HG03432 (cell line): Measurements from ENCODE around the gene MAPK7.
A peak's percentile ranks its signal among the peaks of the same experiment; 100 is the strongest.

Experiments used
- ATAC-seq: cut with Tn5 transposase; IDR thresholded peaks from one replicate; pipeline ENCODE4 v1.9.1; 2021; ENCODE audit warnings: mild to moderate bottlenecking, moderate library complexity; ENCODE audit not compliant: unreplicated experiment

MAPK7 gene

GRCh38 chr17:19378416-19379360, at the start of gene MAPK7:
Gene MAPK7 (plus strand): TSS chr17:19378498. CDS start chr17:19378901, 403 bp downstream.
- ATAC-seq = peak; percentile 23

- ATAC-seq = no peak
Measured at GRCh38 chr17:19329136-19329535, 49.2 kb upstream of the MAPK7 start.

- ATAC-seq = no peak
Measured at GRCh38 chr17:19329839-19330238, 48.5 kb upstream of the MAPK7 start.

- no peak for ATAC-seq
Measured at GRCh38 chr17:19330271-19330670, 48.0 kb upstream of the MAPK7 start.

- ATAC-seq = no peak
Measured at GRCh38 chr17:19331134-19331533, 47.2 kb upstream of the MAPK7 start.

- no peak for ATAC-seq
Measured at GRCh38 chr17:19331543-19332245, 46.6 kb upstream of the MAPK7 start.

GRCh38 chr17:19332371-19333131, 45.7 kb upstream of the MAPK7 start:
- ATAC-seq = no peak

GRCh38 chr17:19333132-19333440, 45.2 kb upstream of the MAPK7 start:
- ATAC-seq = no peak

GRCh38 chr17:19333736-19334290, 44.5 kb upstream of the MAPK7 start:
- ATAC-seq = no peak

GRCh38 chr17:19334331-19334730, 44.0 kb upstream of the MAPK7 start:
- ATAC-seq = no peak

GRCh38 chr17:19335951-19336631, 42.2 kb upstream of the MAPK7 start:
- ATAC-seq = no peak

- ATAC-seq = no peak
Measured at GRCh38 chr17:19336938-19337711, 41.2 kb upstream of the MAPK7 start.

- ATAC-seq = no peak
Measured at GRCh38 chr17:19337712-19338023, 40.6 kb upstream of the MAPK7 start.

- ATAC-seq = no peak
Measured at GRCh38 chr17:19338031-19338990, 40.0 kb upstream of the MAPK7 start.

- no peak for ATAC-seq
Measured at GRCh38 chr17:19339341-19339815, 38.9 kb upstream of the MAPK7 start.

GRCh38 chr17:19341211-19341631, 37.1 kb upstream of the MAPK7 start:
- no peak for ATAC-seq

GRCh38 chr17:19341641-19342610, 36.4 kb upstream of the MAPK7 start:
- ATAC-seq = no peak
